Uterus (tissue), 4 donors: ENCODE measurements around the gene B3GNT9. TPM values are rescaled to one million over a fixed set of nuclear protein-coding genes. Genes with fewer than 3 reads are reported as not detected.
A peak's percentile ranks its signal among the peaks of the same experiment; 100 is the strongest.

Source experiments
- DNase-seq, 2 donors: peaks; one replicate each; pipeline ENCODE4 v3.0.0-alpha.2; 2019 to 2020
- H3K27ac ChIP-seq, 2 donors: fragments of 200-600 bp; sonication (generic); 1 replicate in 1 of 2; 2 replicates in 1 of 2; pipeline ENCODE4 v1.5.1; 2016 to 2018
- H3K27me3 ChIP-seq, 2 donors: fragments of 200-600 bp; sonication (generic); one replicate each; pipeline ENCODE4 v1.5.1; 2018 to 2019; ENCODE audit warnings: control low read depth in 1 of 2
- H3K36me3 ChIP-seq, 2 donors: fragments of 200-600 bp; sonication (generic); one replicate each; pipeline ENCODE4 v1.5.1; 2019; ENCODE audit warnings: control low read depth in 1 of 2
- H3K4me1 ChIP-seq, 2 donors: fragments of 200-600 bp; sonication (generic); one replicate each; pipeline ENCODE4 v1.5.1; 2018 to 2019; ENCODE audit warnings: control low read depth in 1 of 2
- H3K4me3 ChIP-seq, 2 donors: fragments of 200-600 bp; sonication (generic); 1 replicate in 1 of 2; 2 replicates in 1 of 2; pipeline ENCODE4 v1.5.1; 2018 to 2019; ENCODE audit warnings: mild to moderate bottlenecking in 1 of 2
- H3K9me3 ChIP-seq, 2 donors: fragments of 200-600 bp; sonication (generic); one replicate each; pipeline ENCODE4 v1.5.1; 2019; ENCODE audit warnings: control low read depth in 1 of 2
- CTCF ChIP-seq, 4 experiments: fragments of 200-600 bp in 2 of 4; fragments of 450-650 bp in 2 of 4; sonication (generic) in 2 of 4; IDR thresholded peaks; one replicate each; pipeline ENCODE4 v1.5.1; 2016 to 2019; ENCODE audit warnings: antibody characterized with exemption in 4 of 4, mild to moderate bottlenecking in 2 of 4, moderate library complexity in 1 of 4
- POLR2A ChIP-seq, 2 donors: fragments of 450-650 bp; IDR thresholded peaks; one replicate each; pipeline ENCODE4 v1.6.1; 2016; ENCODE audit warnings: antibody characterized with exemption in 2 of 2, mild to moderate bottlenecking in 1 of 2, moderate library complexity in 1 of 2
- intact Hi-C: fragments of 100-400 bp; cut with DNase I; formaldehyde crosslinking; loops from one replicate; pipeline ENCODE4 v1.15.1; 2023; ENCODE audit warnings: low total_unique reads
- total RNA-seq, 4 donors: library from RNA; depleted of rRNA in 3 of 4; stranded (reverse); fragments of >200 nt in 3 of 4; gene quantifications; one replicate each; pipeline versions ENCODE4 v1.1.0 to v1.2.4, GENCODE V29; 2014 to 2023
- donor health status: DM: yes; HTN: yes; CAD: no.

The B3GNT9 gene
- total RNA-seq, 4 donors from 2014 or later: 2.4 to 40.1 (median 15.1) TPM

GRCh38 chr16:67177743-67178699 lies 27.2 kb upstream of the B3GNT9 start:
- peak in 1 of 2 donors; percentile 54 for DNase-seq
- Histone ChIP-seq H3K36me3 (no peaks in the 10 kb centered on the region), H3K27ac (peak overlapping the region; percentile 9 to 34), H3K4me1 (no peaks in the 10 kb centered on the region), H3K4me3 (peak overlapping the region; percentile 20 to 33), H3K27me3 (no peaks in the 10 kb centered on the region), H3K9me3 (no peaks in the 10 kb centered on the region)
- TF ChIP-seq CTCF (IDR thresholded peaks at IDR 0.05): peak in 3 of 4 experiments; percentile 10 to 33 (median 23)
- TF ChIP-seq POLR2A (IDR thresholded peaks at IDR 0.05): peak in 1 of 2 donors; percentile 35
- intact Hi-C loops: no loop called here

DNA sequence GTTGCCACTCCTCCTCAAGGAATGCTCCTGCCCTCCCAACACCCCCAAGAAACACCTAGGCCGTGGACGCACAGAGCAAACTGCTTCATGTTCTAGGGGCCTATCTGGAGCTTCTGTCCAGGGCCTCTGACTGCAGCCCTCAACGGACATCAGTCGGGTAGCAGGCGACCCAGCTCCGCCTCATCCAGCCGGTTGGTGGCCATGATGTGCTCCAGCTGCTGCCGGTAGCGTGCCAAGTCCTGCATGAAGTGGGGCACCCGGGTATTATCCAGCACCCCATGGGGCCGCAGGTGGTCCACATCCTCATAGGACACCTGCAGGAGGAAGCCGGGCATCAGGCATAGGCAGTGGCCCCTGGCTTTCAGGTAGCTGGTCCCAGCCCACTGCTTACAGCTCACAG lies 25.9 kb upstream of the B3GNT9 start:
- no peak overlapping the region for H3K4me3 ChIP-seq
- intact Hi-C loops: no loop called here
- no peak for DNase-seq
- no peak overlapping the region for H3K27ac ChIP-seq
- H3K4me1 ChIP-seq: no peaks in the 10 kb centered on the region
- no peaks in the 10 kb centered on the region for H3K27me3 ChIP-seq
- TF ChIP-seq POLR2A (IDR thresholded peaks at IDR 0.05) (no peak), CTCF (IDR thresholded peaks at IDR 0.05) (no peak)
- H3K9me3 ChIP-seq: no peaks in the 10 kb centered on the region
- no peaks in the 10 kb centered on the region for H3K36me3 ChIP-seq

- H3K4me1 ChIP-seq: peaks cover 0 to 1% of the 10 kb centered on the region in 2 donors
- no peaks in the 10 kb centered on the region for H3K36me3 ChIP-seq
- H3K4me3 ChIP-seq: peak overlapping the region; percentile 31 to 37
- H3K27ac ChIP-seq: peak overlapping the region; percentile 73 to 74
- TF ChIP-seq CTCF (IDR thresholded peaks at IDR 0.05) (no peak), POLR2A (IDR thresholded peaks at IDR 0.05) (no peak)
- no peaks in the 10 kb centered on the region for H3K27me3 ChIP-seq
- H3K9me3 ChIP-seq: no peaks in the 10 kb centered on the region
- intact Hi-C loops: no loop called here
- no peak for DNase-seq
Measured at GRCh38 chr16:67174706-67175231, 24.0 kb upstream of the B3GNT9 start.

DNA sequence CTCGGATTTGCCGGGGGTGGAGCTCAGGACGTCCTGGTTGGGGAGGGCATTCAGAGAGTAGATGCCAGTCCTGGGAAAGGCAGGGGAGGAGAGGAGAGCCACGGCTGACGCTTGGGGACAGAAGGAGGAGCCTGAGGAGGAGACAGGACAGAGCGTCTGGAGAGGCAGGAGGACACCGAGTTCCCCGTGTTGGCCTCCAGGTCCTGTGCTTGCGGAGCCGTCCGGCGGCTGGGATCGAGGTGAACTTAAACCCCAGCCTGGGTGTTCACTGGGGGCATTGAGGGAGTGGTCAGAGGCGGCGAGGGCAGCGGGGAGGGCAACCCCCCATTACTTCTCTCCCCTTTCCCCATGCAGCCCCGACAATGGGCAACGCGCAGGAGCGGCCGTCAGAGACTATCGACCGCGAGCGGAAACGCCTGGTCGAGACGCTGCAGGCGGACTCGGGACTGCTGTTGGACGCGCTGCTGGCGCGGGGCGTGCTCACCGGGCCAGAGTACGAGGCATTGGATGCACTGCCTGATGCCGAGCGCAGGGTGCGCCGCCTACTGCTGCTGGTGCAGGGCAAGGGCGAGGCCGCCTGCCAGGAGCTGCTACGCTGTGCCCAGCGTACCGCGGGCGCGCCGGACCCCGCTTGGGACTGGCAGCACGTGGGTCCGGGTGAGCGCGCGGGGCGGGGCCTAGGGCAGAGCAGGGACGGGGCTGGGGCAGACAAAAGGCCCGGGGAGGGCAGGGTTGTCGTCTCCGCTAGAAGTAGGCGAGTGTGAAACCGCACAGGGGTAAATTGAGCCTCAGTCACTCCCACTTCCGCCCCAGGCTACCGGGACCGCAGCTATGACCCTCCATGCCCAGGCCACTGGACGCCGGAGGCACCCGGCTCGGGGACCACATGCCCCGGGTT lies 23.3 kb upstream of the B3GNT9 start:
- Histone ChIP-seq H3K4me3 (peak overlapping the region; percentile 31 to 37), H3K4me1 (peaks cover 0 to 8% of the 10 kb centered on the region in 2 donors), H3K27me3 (no peaks in the 10 kb centered on the region), H3K36me3 (no peaks in the 10 kb centered on the region), H3K27ac (peak overlapping the region; percentile 73 to 74), H3K9me3 (no peaks in the 10 kb centered on the region)
- intact Hi-C loops: no loop called here
- peak; percentile 70 to 76 for DNase-seq
- peak; percentile 56 for TF ChIP-seq POLR2A (IDR thresholded peaks at IDR 0.05)
- TF ChIP-seq CTCF (IDR thresholded peaks at IDR 0.05): peak; percentile 20 to 43 (median 36)
